IPS DF 4.7 (cell line): ENCODE data around the gene SNX10.

Source experiments
- DNase-seq: peaks from one replicate; pipeline ENCODE4 v3.0.0-alpha.2; 2013; ENCODE audit warnings: low spot score; ENCODE audit errors: extremely low read depth

SNX10 gene

DNA sequence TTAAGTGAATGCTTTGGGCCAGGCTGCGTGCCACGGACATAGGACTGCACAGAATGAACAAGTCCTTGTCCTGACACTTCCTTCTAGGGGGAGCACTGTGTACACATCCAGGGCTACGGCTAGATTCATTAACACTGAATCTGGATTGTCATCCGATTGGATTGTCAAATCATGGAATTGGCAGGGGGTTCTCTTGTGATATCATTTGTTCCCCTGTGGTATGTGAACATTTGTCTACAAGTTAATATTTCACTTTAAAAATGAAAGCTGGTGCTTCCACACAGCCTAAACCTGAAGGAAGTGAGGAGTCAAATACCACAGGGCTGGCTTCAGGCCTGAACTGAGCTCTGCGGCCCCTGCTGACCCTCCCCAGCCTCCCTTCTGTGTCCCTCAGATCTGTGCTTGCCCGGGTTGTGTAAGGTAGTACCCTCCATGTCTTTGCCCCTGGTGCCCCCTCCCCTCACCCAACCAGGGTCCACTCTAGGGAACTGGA lies 75.6 kb downstream of the SNX10 start:
- no peak for DNase-seq

DNA sequence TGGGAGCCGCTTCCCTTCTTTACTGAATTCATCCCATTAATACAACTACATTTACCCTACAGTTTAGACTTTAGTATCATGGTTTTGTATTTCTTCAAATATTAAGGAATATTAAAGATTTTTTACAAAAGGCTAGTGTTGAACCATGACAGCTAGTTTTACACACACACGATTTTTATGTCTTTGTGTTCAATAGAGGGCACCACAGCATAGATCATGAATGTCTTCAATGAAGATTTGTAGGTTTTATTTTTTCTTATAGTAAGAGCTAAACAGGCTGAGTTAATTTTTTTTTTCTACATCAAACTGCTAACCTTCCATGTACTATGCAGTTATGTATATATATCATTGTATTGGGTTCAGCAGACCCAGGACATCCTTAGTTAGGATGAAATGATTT lies 76.9 kb downstream of the SNX10 start:
- DNase-seq: no peak

DNA sequence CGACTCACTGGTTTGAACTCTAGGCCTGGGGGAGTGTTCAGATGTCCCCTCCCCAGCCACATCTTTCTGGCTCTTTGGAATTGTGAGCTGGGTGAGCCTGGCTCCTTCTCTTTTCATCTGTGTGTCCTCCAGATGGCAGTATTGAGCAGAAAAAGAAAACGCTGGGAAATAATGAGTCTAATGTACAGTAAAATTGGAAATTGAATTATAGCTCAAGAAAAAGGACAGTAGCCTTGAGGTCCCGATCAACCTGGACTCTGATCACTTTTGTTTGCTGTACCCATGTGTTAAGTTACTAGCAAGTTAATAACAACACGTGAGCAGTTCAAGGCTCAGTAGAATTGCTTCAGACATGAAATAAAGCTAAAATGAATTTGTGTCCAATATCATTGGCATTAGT lies 77.9 kb downstream of the SNX10 start:
- DNase-seq: no peak

DNA sequence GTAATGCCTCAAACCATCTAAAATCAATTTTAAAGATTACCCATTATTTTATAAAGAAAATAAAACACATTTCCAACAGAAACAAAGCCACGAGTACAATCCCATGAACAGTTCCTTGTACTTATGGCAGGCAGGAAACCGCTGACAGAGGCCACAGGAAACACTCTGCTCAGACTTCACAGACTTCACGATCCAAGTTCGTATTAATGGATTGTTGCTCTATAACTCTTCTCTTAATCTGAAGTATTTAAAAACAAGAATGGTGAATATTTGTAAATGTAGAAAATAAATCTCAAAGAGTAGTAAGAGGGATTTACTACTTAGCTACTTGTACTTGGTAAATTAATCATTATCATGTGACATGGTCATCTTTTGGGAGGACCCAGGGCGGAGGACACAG lies 78.3 kb downstream of the SNX10 start:
- no peak for DNase-seq

DNA sequence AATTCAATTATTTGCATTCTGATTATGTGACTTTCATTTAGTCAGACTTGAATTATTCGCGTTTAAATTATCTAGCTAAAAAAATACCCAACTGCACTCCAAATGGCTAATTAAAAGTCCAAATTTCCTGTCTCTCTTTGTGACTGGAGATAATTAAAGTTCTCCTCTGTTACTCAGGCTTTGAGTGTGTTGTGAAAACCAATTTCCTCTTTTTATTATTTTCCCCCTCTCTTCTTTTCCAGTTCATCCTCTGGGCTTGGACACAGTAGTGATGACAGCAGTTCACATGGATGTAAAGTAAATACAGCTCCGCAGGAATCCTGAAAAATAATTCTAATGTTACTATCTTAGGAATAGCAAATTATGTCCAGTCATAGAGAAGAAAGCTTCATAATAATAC lies 80.6 kb downstream of the SNX10 start:
- no peak for DNase-seq

DNA sequence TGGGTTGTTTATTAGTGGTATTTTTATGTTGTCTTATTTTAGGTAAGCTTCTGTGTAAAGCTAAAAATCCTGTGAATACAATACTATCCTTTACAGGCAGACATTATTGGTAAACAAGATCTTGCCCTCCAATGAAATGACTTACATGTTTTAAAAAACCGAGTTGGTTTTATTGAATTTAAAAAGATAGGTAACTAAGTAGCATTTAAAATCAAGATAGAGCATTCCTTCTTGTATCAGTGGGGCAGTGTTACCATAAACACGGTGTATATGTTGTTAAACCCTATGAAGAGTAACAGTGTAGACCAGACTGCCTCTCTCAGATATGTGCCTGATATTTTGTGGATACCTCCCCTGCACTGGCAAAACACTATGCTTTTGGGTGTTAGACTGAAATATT lies 81.0 kb downstream of the SNX10 start:
- no peak for DNase-seq

DNA sequence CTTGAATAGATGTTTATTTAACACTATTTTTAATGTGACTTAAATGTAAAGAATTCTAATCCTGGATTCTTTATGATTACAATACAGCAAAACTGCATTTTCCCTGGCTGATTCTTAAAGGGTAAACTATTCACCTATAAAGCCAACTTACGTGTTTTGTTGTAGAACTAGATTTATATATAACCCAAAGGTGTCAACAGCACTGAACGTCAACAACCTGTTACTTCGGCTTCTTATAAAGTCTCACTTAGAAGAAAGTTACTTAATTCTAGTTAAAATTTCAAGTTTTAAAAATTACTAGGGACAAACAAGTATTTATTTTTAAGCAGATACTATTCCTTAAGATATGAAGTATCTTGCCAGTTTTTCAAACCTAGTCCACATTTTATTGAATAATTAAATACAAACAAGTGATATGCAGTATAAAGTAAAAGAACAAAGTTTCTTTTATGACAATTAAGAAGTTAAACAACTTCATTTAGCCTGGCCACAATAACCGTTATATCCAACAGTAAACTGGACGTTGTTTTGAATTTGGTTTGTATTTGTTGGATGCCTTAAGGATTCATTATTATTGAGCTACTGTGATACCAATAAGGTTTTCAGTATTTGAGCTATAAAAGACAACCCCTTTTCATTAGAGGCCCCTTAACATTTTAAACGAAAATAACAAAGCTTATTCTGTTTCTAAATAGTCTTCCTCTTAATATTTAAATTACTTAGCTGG lies 83.1 kb downstream of the SNX10 start:
- no peak for DNase-seq

DNA sequence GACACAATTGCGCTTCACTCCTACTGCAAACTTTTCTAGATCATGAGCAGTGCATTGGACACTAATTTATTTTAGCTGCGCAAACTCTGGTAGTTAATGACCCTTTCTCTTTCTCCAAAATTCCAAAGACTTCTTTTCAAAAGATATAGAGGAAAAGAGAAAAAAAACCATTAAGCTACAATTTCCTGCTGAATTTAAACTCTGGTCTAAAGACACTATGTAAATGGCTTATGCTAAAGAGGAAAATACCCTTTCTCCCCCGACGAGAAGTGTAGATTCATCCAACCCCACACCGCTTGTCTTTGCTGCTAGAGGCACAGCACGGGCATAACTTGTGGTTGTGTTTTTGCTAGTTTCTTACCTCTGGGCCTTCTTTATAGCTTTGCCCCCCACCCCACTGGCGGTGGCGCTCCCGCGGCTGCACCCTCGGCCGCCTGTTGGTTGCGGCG lies 84.1 kb downstream of the SNX10 start:
- no peak for DNase-seq

DNA sequence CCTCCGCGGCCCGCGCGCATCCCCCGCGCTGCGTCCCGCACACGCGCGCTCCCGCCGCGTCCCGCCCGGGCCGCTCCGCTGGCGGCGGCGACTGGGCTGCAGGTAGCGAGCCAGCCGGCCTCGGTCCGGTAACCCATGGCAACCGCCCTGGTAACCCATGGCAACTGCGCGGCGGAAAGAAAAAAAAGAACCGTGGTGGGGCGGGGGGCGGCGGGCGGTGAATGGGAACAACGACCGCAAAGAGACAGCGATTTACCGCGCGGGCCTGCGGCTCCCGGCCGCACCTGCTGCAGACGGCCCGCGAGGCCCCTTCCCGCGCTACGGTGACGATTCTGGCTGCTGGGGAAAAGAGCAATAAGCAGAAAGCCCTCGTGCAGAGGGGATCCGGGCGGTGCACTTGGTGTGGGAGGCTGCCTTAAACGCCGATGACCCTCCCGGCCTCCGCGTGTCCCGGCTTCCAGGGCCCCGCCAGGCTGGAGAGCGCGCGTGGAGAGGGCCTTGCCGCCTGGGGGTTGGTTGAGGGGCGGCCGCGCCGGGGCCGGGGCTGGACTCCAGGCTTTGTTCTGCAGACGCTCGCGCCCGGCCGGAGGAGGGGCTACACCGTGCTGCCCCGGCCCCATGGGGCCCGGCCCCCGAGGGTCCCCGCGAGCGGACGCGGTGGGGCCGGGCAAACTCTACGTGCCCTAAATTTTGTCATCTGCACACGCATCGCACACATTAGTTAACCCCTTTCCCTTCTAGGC lies 84.7 kb downstream of the SNX10 start:
- DNase-seq: no peak

DNA sequence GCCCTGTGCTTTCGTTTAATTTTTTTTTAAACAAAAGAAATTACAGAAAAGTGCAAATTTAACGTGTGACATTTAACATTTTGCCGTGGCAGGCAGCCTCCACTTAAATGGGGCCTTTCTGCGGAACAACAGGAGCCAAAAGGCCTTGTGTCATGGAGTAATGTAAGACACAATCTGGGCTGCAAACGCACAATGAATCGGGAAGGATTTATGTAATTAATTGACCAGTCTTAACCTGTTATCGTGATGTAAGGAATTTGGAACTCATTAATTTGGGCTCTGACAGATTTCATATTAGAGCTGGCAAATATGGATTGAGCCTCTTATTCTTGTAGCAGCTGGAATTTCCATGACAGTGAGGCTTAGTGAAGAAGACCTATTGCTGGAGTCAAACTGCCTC lies 86.4 kb downstream of the SNX10 start:
- no peak for DNase-seq

DNA sequence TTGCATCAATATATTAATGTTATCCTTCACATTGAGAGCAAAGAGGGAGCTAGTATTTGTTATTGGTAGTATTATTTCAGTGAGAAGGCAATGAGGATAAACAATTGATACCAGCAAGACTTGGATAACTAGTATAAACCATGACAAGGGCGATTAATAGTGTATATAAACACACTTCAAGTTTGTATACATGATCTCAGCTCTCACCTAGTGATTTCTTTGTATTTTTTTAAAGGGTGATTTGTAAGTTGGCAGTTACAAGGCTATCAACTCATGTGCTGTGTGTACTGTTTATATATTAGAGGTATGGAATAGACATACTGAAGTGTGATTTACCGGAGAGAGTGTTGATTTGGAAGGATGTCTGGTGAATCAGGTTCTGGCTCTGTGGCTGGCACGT lies 88.0 kb downstream of the SNX10 start:
- no peak for DNase-seq

DNA sequence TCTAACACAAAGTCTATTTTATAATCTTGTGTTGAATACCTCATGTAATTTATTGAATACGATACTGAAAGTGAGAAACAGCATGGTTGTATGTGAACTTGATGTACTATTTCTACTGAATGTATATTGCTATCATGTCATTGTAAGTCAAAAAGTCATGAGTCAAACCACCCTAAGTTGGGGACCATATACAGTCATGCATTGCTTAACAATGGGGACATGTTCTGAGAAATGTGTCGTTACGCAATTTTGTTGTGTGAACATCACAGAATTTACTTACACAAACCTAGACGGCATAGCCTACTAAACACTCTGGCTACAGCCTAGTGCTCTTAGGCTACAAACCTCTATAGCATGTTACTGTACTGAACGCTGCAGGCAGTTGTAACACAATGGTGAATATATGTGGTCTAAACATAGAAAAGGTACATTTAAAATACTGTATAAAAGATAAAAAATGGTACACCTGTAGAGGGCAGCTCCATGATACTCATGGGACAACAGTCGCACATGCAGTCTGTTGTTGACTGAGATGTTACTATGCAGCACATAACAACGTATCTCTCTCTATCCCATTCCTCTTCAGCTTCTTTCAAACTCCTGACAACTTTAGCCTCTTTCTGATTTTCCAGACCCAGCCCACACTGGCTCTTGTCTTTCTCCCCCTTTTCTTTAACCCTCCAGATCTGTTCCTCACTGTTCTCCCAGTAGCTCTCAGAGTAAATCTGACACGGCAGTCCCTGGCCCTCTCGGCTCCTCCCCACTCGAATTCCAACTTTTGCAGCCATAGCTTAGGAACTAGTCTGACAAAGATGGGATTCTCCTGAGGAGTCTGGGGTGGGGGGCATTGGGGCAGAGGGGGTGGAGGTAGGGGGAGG lies 90.1 kb downstream of the SNX10 start:
- no peak for DNase-seq

DNA sequence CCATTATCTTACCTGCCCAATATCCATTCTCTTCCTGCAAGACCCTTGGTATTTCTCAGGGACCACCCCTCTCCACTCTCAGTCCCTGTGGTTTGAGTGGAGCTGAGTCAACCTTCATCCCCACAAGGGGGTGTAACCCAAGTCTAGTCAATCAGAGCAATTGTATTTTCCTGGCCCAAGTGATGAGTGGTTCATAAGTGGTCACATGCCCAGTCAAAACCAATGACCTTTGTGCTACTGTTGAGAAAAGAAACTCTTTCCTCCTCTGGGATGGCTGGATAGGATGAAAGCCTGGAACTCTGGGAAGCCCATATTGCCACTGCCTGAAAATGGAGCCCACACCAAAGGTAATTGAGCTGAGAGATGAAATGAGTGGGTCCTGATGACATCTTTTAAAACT lies 93.6 kb downstream of the SNX10 start:
- no peak for DNase-seq

DNA sequence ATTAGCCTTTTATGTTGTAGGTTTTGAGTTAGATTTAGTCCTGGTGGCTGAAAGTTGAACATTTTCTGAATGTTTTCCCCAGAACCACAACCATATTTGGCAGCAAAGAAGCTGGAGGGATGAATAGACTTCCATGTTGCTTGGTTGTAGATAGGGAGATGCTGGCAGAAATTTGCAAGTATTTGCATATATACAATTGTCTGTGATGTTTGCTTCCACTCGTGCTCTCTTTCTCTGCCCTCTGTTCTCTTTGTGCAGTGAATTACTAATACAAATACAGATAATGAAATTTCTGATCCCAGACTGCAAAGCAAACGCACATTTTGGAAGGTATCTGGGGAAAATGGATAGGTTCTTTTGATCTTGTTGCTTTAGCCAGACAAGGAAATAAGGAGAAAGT lies 96.1 kb downstream of the SNX10 start:
- DNase-seq: no peak

DNA sequence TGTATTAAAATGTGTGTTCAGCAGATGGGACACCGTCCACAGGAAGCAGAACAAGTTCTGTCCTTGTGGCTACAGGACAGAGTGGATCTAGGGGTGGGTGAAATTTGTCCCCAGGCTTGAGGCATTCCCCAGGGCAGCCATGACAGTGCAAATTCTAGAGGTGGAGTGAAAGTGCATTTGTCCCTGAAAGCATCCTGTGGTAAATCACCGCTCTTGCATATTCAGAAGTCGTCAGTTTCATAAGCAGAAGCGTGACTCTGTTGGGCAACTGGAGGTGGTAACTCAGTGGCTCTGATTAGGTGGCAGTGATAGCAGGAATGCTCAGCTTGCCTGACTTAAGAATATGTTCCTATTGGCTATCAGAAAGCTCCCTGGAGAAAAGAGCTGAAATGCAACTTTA lies 96.6 kb downstream of the SNX10 start:
- DNase-seq: no peak

DNA sequence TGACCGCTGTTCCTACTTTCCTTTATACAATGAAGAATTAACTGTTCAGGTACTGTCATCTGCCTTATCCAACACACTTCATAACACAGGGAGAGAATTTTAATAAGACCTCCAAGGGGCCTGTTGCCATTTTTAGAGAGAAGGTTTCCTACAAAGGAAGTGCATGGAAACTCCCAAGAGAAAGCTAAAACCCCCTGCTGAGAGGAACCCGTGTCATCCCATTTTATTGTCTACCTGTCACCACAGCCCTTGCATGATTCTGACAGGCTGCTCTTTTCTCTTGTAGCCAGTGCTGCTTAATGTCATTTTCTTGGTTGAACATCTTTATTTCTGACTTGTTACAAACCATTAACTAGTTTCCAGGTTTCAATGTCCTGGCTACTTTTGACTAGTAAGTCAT lies 98.4 kb downstream of the SNX10 start:
- DNase-seq: no peak

DNA sequence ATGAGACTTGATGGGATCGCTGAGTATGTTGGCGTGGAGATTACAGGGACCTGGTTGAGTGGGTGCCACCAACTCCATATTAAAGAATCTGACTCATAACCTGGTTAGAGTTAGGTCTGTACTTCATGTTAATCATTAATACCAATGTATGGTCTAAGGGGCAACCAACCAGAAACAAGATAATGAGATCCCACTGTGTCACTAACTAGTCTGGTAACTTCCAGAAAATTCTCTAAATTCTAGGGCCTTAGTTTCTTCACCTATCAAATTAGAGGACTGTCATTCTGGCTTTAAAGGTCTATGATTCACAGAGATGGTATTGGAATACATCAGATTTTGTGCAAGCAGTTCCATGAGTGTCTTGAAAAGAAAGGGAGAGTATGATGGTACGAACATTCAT lies 102.2 kb downstream of the SNX10 start:
- DNase-seq: no peak

DNA sequence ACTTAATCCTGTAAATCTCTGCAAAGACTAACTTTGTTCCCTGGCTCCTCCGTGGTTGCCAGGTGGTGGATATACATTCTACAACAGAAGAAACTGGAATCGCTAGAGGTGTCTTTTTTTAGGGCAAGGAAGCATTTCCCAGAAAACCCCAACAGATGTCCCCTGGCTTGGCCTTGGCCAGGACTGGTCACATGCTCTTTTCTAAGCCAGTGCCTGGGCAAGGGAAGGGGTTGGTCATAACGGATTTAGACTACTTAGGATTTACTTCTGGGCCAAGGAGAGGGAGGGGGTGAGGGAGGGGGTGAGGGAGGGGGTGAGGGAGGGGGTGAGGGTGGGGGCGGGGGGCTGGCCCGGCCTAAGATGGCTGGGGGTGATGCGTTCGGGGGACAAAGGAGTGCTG lies 105.7 kb downstream of the SNX10 start:
- DNase-seq: no peak

DNA sequence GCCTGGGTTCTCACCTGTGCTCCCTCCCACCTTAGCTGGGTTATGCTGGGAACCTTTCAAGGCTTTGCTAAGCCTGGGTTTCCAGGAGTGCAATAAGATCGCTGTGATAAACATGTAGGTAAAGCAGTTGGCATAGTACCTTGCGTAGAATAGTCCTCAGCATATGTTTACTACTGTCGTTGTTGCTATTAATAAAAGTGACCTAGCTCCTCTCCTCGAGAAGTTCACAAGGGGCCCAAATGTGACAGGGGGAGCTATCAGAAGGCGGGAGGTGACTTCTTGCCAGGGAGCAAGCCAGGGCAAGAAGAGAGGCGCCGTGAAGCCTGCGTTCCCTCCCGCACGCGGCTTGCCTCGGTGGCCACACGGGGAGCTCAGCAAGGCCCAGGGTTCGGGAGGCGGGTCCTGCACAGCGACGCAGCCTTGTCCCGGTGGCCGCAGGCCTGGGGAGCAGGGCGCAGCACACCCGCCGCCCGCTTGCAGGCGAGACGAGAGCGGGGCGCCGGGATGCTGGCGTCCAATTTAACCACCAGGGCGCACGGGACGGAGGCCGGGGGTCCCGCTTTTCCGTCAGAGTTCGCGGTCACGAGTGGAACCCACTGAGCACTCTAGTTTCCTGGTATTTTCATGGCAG lies 106.2 kb downstream of the SNX10 start:
- DNase-seq: no peak

DNA sequence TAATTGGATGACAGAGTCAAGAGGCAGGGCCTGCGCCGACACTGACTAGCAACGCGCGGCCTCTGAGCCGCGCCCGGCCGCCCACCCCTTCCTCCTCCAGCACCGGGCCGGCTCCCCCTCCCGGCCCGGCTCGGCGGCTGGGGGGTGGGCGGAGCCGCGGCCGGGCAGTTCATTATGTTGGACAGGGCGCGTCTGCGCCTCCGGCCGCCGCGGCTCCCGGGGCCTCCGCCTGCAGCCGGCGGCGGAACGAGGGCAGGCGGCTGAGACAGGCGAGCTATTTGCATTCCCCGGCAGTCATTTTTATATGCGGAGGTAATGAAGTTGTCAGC lies 106.7 kb downstream of the SNX10 start:
- no peak for DNase-seq

DNA sequence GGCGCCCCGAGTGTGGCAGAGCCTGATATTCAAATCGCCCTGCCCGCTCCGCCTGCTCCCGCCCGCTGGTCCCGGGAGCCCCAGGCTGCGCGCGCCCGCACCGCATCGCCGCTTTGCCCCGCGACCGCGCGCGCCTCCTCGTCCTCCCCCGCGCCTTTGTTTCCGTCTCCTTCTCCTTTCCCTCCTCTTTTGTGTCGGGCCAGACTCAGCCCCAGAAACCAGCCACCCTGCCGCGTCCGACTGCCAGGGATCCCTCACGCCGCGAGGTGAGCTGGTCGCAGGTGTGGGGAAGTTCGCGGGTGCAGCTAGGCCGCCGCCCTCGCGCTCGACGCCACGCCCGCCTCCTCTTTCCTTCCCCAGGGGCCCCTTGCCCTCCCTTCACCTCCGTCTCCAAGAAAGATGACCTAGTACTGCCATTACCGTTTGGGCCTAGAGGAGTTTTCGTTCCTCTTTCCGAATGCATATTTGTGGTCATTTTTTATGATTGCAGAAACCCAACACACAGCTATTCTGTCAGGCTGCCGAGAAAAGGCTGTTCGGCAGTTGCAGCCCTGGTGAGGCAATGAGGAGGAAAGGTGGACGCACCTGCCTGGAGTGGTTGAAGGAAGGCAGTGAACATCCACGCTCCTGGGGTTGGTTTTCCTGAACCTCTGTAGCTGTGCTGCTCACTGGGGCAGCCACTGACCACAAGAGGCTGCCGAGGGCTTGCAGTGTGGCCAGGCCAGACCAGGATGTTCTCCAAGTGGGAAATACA lies 107.3 kb downstream of the SNX10 start:
- DNase-seq: no peak
